Esophagus squamous epithelium (tissue), 4 donors: ENCODE data around the gene CCDC106.

Source experiments
- CTCF ChIP-seq, 6 experiments: fragments of 450-650 bp in 4 of 6; fragments of 200-600 bp in 2 of 6; sonication (generic) in 2 of 6; IDR thresholded peaks; one replicate each; pipeline ENCODE4 v1.5.1; 2016 to 2019; ENCODE audit warnings: antibody characterized with exemption in 6 of 6, mild to moderate bottlenecking in 4 of 6, moderate library complexity in 4 of 6
- POLR2A ChIP-seq, 4 donors: fragments of 450-650 bp; IDR thresholded peaks; one replicate each; pipeline ENCODE4 v1.6.1; 2017; ENCODE audit warnings: antibody characterized with exemption in 4 of 4, mild to moderate bottlenecking in 4 of 4, moderate library complexity in 3 of 4

- TF ChIP-seq CTCF (IDR thresholded peaks at IDR 0.05) (no peak), POLR2A (IDR thresholded peaks at IDR 0.05) (no peak)
Measured at GRCh38 chr19:55613396-55613795, 34.6 kb upstream of the CCDC106 start.
